Activated CD4-positive, CD25-positive, alpha-beta regulatory T cell (primary cell): Measurements from ENCODE around the gene GTF3A.

Source experiments
- DNase-seq, 4 experiments: peaks; one replicate each; lab custom pipeline; 2025; lab: John Stamatoyannopoulos, UW

The GTF3A gene

GRCh38 chr13:27405546-27406134 lies 18.8 kb upstream of the GTF3A start:
- DNase-seq: no peak

GRCh38 chr13:27406178-27406939 lies 18.1 kb upstream of the GTF3A start:
- no peak for DNase-seq

- DNase-seq: no peak
Measured at GRCh38 chr13:27408074-27408473, 16.3 kb upstream of the GTF3A start.

DNA sequence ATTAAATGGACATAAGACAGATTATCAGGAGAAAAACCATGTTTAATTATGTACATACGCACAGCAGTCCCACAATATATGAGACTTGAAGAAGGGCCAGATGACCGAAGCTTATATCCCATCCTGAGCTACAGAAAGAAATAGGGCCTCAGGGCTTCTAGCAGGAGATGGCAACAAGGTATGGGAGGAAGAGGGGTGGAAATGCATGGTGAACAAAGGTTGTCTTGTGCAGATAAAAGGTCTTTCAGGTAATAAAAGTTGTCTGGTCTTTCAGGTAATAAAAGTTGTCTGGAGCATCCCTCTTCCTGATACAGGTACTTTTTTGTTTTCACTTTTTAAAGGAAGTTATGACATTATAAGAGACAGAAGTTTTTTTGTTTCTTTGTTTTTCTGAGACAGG lies 15.4 kb upstream of the GTF3A start:
- no peak for DNase-seq

DNA sequence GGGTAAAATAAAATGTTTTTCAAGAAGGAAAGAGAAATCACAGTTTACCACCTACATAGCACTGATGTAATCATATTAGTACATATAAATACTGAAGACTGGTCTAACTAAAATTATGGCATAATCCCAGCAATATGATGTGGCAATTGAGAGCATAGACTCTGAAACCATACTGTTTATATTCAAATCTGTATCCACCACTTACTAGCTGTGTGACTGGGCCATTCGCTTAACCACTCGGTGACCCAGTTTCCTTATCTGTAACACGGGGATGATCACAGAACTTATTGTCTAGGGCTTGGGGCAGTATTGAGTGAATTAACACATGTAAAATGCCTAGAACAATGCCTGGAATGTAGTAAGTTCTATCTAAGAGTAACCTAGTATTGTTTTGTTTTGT lies 13.1 kb upstream of the GTF3A start:
- DNase-seq: no peak

- no peak for DNase-seq
Measured at GRCh38 chr13:27415116-27415515, 9.3 kb upstream of the GTF3A start.

- DNase-seq: no peak
Measured at GRCh38 chr13:27419328-27419727, 5.1 kb upstream of the GTF3A start.

- DNase-seq: no peak
Measured at GRCh38 chr13:27421101-27421871, 3.1 kb upstream of the GTF3A start.

GRCh38 chr13:27423333-27423732 lies 1.1 kb upstream of the GTF3A start:
- no peak for DNase-seq

DNA sequence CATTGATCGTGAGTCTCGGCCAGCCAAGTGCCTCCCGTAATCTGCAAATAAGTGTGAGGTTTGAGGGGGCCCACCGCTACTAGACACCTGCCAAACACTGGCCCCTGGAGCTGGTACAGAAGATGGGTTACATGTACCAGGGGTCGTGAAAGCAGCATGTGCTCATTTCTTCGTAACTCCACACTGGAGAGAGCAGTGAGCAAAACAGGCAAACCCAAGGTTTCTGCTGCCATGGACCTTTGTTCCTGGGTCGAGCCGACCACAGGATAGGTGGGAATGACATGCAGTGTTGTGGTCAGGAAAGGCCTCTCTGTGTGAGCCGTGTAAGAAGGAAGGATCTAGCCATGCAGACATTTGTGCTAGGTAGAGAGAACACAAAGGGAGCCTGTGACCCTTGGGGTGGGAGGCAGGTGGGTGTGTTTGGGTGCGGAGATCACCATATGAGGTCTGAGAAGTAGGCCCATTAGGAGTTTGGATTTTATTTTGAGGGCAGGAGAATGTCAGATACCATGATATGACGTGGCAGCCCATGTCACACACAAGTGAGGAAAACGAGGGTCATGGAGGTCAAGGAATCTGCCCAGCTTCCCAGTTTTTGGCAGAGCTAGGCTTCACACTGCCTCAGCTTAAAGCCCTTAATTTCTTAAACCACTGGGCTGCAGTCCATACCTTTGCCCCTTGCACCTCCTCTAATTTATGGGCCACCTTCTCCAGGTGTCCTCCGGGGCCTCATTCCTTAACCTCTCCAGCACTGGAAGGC lies 919 bp downstream of the GTF3A start:
- DNase-seq: no peak

DNA sequence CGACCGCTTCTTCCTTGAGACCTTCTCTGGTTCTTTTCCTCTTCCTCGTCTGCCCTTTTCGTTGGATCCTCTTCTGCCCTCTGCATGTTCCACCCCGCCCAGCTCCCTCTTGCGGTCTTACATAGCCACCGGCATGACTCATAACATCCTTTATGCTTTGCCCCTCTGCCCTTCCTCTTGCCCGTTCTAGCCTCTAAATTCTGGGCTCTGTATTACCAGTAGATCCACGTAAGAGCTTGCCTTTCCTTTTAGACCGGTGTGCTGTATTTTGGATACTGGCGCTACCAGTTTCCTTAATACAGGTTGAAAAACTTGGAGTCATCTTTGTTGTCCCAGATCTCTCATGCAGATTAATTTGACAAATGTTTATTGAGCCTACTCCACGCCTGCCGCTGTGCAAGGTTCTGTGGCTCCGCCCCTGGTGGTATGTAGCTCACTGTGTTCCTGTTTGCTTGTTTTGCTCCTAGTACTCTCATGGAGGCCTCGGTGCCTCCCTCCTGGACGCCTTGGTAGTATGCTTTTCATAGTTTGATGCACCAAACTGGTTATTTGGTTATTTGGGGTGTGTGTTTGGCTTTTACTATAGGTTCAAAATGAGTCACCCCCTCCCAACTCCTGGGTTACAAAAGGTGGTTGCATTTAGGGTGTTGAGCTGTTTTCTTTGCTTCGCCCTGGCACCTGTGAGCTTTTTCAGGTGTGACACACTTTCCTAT lies 1.7 kb downstream of the GTF3A start:
- DNase-seq: peak; percentile 37 to 69 (median 41)

DNA sequence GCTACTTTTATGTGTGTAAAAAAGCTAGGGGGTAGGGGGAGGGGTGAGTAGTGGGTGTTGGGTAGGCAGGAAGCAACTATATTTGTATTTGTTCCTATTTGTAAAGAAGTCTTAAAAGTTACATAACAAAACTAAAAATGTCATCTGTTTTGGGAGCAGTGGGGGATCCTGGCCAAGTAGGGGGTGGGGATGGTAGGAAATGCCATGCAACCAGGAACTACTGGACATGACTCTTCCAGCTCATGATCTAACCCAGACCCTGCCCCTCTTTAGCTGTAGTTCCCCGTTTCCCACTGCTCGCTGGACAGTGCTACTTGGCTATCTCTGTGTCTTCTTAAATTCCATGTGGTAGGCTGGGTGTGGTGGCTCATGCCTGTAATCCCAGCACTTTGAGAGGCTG lies 3.2 kb downstream of the GTF3A start:
- no peak for DNase-seq

DNA sequence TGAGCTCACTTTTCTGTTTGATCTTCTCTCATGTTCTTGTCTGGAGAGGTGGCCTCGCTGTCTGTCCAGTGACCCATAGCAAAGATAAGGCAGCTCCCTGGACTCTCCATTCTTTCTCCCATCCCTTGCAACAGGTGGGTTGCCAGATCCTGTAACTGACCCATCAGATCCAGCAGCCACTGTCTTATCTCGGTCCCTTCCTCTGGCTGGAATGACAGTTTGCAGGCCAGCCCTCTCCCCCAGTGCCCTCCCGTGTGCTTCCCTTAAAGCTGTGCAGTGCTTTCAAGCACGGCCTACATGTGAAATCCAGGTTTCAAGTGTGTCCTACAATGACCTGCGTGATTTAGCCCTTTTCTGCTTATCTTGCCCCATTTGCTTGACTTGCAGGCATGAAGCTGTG lies 3.7 kb downstream of the GTF3A start:
- no peak for DNase-seq

DNA sequence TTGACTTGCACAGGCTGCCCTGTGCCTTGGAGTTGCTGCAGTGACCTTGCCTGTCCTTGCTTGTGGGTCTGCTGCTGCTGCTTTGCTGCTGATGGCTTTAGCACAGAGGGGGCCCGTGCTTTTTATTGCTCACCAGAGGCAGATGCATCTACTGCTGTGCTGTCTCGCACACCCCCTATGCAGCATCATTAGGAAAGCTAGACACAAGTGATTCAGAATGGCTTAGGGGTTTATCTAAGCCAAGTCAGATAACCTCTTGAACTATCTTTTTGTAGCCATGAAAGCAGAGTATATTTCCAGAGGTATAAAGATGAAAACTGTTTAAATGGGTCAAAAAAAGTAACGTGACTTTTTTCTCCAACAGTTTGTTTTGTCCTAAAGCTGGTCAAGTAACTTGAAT lies 7.8 kb downstream of the GTF3A start:
- DNase-seq: no peak

DNA sequence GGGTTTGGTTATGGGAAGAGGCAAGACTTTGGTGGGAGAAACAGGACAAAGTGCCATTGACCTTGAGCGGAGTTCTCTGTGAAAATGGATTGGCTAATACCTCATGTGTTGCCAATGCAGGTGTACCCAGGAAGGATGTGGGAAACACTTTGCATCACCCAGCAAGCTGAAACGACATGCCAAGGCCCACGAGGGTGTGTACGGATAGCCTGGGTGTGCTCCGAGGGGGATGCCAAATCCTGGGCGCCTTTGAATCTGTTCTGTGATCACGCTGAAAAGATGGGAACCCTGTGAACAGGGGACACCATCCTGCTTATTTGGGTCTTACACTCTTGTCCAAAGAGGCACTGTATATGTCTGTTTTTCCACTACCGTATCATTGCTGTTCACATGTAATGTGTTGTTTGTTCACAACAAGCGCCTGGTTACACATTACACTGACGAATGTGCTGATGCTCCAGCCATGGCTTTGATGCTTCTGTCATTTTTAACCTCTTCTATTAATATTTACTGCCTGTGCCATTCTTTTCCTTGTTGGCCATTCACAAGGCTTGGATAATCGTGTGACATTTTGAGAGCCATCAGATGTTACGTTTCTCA lies 8.3 kb downstream of the GTF3A start:
- DNase-seq: no peak

- DNase-seq: no peak
Measured at GRCh38 chr13:27437126-27437525, 12.7 kb downstream of the GTF3A start.

- no peak for DNase-seq
Measured at GRCh38 chr13:27440408-27440807, 16.0 kb downstream of the GTF3A start.

GRCh38 chr13:27442071-27442647 lies 17.7 kb downstream of the GTF3A start:
- no peak for DNase-seq

GRCh38 chr13:27442797-27443196 lies 18.4 kb downstream of the GTF3A start:
- no peak for DNase-seq

- DNase-seq: no peak
Measured at GRCh38 chr13:27446986-27447583, 22.7 kb downstream of the GTF3A start.

GRCh38 chr13:27448308-27448707 lies 23.9 kb downstream of the GTF3A start:
- DNase-seq: no peak
